C4-2B (cell line): Measurements from ENCODE around the gene INTS12.

Source experiments
- CTCF ChIP-seq: fragments of 450-650 bp; conservative IDR thresholded peaks from 2 replicates; pipeline ENCODE4 v1.5.1; 2017; ENCODE audit warnings: mild to moderate bottlenecking
- ZFX ChIP-seq: fragments of 450-650 bp; IDR thresholded peaks from 2 replicates; pipeline ENCODE4 v1.6.1; 2017

DNA sequence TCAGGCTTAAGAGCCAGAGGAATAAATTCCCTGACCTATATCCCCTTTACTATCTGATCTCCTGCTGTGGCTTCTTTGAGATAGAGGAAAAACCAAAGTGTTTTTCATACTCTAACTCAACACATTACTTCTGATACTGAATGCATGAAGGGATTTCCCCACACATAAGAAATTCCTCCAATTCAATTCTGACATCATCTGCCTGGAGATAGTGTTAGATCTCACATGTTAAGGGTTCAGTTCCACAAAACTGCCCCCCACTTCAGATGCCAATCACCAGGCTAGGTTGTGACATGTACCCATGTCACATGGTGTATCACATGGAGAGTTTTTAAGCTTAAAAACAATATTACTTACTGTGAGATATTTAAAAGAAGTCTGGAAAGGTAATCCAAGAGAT, 46.9 kb upstream of the INTS12 start:
- TF ChIP-seq CTCF (no peak), ZFX (no peak)
